Endothelial cell of umbilical vein (primary cell): ENCODE measurements around the gene LMTK2. TPM values are rescaled to one million over a fixed set of nuclear protein-coding genes. Genes with fewer than 3 reads are reported as not detected.

Experiments
- BruUV-seq: library from RNA; stranded (reverse); fragments of 400-500 nt; replicated peaks from 2 replicates; lab custom pipeline; 2021; lab: Mats Ljungman, UMichigan
- CTCF ChIA-PET: fragments of 300-600, 350-600 bp; sonication (Branson Sonifier 250); formaldehyde crosslinking; loops from one replicate; lab custom pipeline; 2021; ENCODE audit warnings: antibody characterized with exemption, inconsistent platforms; lab: Charles Lee
- POLR2A ChIA-PET: fragments of 300-600, 350-600 bp; sonication (Branson Sonifier 250); formaldehyde crosslinking; loops from one replicate; lab custom pipeline; 2021; ENCODE audit warnings: antibody characterized with exemption, inconsistent platforms; lab: Charles Lee
- DNase-seq: peaks from one replicate; pipeline ENCODE4 v3.0.0-alpha.2; 2011; ENCODE audit warnings: low read depth, low spot score
- FAIRE-seq: peaks from 2 replicates; lab custom pipeline; 2011; peaks lifted over from hg19 to GRCh38; lab: Jason Lieb, UNC
- H2AFZ ChIP-seq: 2 replicates; pipeline ENCODE4 v1.6.0; 2012; ENCODE audit warnings: low read depth, low read length, control low read depth, inconsistent platforms
- H3K27ac ChIP-seq: 2 replicates; pipeline ENCODE4 v1.5.1; 2011; ENCODE audit warnings: low read depth, mild to moderate bottlenecking, control low read depth, low read length, moderate library complexity; ENCODE audit not compliant: insufficient read depth
- H3K27me3 ChIP-seq, 2 experiments: 2 replicates each; pipeline versions ENCODE4 v1.6.0 to v1.6.1; 2011; ENCODE audit warnings: low read length in 2 of 2, mixed read lengths in 1 of 2; ENCODE audit not compliant: control insufficient read depth in 2 of 2, insufficient read depth in 2 of 2
- H3K36me3 ChIP-seq, 2 experiments: 2 replicates in 1 of 2; 3 replicates in 1 of 2; pipeline ENCODE4 v1.5.1; 2011; ENCODE audit warnings: low read length in 2 of 2, mild to moderate bottlenecking in 1 of 2, moderate library complexity in 1 of 2; ENCODE audit not compliant: control insufficient read depth in 2 of 2, insufficient read depth in 2 of 2; ENCODE audit errors: extremely low read depth in 1 of 2
- H3K4me1 ChIP-seq: 3 replicates; pipeline ENCODE4 v1.5.1; 2011; ENCODE audit warnings: mild to moderate bottlenecking, low read length; ENCODE audit not compliant: control insufficient read depth, insufficient read depth; ENCODE audit errors: extremely low read depth
- H3K4me2 ChIP-seq: 2 replicates; pipeline ENCODE4 v1.6.1; 2011; ENCODE audit warnings: low read length, control low read depth, mixed read lengths; ENCODE audit not compliant: insufficient read depth
- H3K4me3 ChIP-seq, 3 experiments: fragments of 200-600 bp in 1 of 3; sonication (generic), shearing (Covaris generic) in 1 of 3; replicated peaks in 1 of 3; 2 replicates each; pipeline ENCODE4 v1.5.1; 2011 to 2016; ENCODE audit warnings: control low read depth in 3 of 3, low read length in 3 of 3, mild to moderate bottlenecking in 2 of 3, inconsistent platforms in 1 of 3, low read depth in 1 of 3, moderate library complexity in 1 of 3; ENCODE audit not compliant: insufficient read depth in 1 of 3
- H3K79me2 ChIP-seq: 2 replicates; pipeline ENCODE4 v1.6.0; 2012; ENCODE audit warnings: low read length, inconsistent platforms; ENCODE audit not compliant: control insufficient read depth, insufficient read depth
- H3K9ac ChIP-seq: replicated peaks from 2 replicates; pipeline ENCODE3; 2011; ENCODE audit warnings: low read length, control low read depth; ENCODE audit not compliant: insufficient read depth; ENCODE audit errors: extremely low read depth
- H3K9me1 ChIP-seq: replicated peaks from 3 replicates; pipeline ENCODE4 v1.6.0; 2011; ENCODE audit warnings: mild to moderate bottlenecking, low read length; ENCODE audit not compliant: control insufficient read depth, insufficient read depth; ENCODE audit errors: extremely low read depth
- H3K9me3 ChIP-seq: replicated peaks from 2 replicates; pipeline ENCODE4 v1.5.1; 2012; ENCODE audit warnings: low read length, inconsistent platforms; ENCODE audit not compliant: control insufficient read depth, insufficient read depth
- H4K20me1 ChIP-seq: replicated peaks from 2 replicates; pipeline ENCODE3; 2011; ENCODE audit warnings: mild to moderate bottlenecking, low read length; ENCODE audit not compliant: control insufficient read depth, insufficient read depth; ENCODE audit errors: extremely low read depth
- EZH2 ChIP-seq: IDR thresholded peaks from 2 replicates; pipeline ENCODE4 v1.6.1; 2012; ENCODE audit warnings: borderline replicate concordance, low read depth, mild to moderate bottlenecking, moderate library complexity, low read length, inconsistent platforms; ENCODE audit not compliant: severe bottlenecking
- GATA2 ChIP-seq: IDR thresholded peaks from 2 replicates; pipeline ENCODE4 v1.7.0; 2011; ENCODE audit warnings: low read depth, mild to moderate bottlenecking, moderate library complexity, mixed read lengths, low read length; ENCODE audit not compliant: insufficient read length, insufficient read depth
- JUN ChIP-seq: IDR thresholded peaks from 2 replicates; pipeline ENCODE4 v1.6.1; 2011; ENCODE audit warnings: borderline replicate concordance, low read depth; ENCODE audit not compliant: insufficient read length, insufficient read depth
- MYC ChIP-seq: IDR thresholded peaks from one replicate; pipeline ENCODE4 v1.6.1; 2011; ENCODE audit warnings: mild to moderate bottlenecking, low read depth, low read length
- POLR2A ChIP-seq: IDR thresholded peaks from 2 replicates; pipeline ENCODE4 v1.6.1; 2012; ENCODE audit warnings: low read depth, mild to moderate bottlenecking, control low read depth, low read length
- POLR2AphosphoS5 ChIP-seq: IDR thresholded peaks from 2 replicates; pipeline ENCODE4 v1.6.1; 2012; ENCODE audit warnings: low read depth, mild to moderate bottlenecking, control low read depth, low read length, moderate library complexity; ENCODE audit not compliant: insufficient read depth
- dilution Hi-C: fragments of 300-500 bp; cut with MboI; formaldehyde crosslinking; loops from one replicate; pipeline ENCODE4 v1.15.0; 2019; ENCODE audit warnings: low sequenced_read_pairs; ENCODE audit not compliant: extremely low pct_ligation_motif_present
- intact Hi-C: fragments of 100-400 bp; cut with micrococcal nuclease; formaldehyde crosslinking; loops from one replicate; pipeline ENCODE4 v1.10.0; 2022
- polyA plus RNA-seq, 4 experiments: library from polyadenylated mRNA; depleted of rRNA in 3 of 4; stranded (reverse) in 3 of 4; unstranded in 1 of 4; fragments of >200 nt; gene quantifications; 2 replicates each; pipeline versions ENCODE4 v1.2.1 to v1.2.3, GENCODE V29; 2011 to 2012; ENCODE audit warnings: missing spikeins in 1 of 4
- total RNA-seq: library from RNA; stranded (reverse); gene quantifications from 2 replicates; pipeline ENCODE4 v1.2.3, GENCODE V29; 2021

LMTK2 gene
- total and polyA plus RNA-seq, 2 donors (not counting 3 experiments of a cell fraction or from before 2014, with no cell fraction given) = 5.9 to 13.8 TPM

DNA sequence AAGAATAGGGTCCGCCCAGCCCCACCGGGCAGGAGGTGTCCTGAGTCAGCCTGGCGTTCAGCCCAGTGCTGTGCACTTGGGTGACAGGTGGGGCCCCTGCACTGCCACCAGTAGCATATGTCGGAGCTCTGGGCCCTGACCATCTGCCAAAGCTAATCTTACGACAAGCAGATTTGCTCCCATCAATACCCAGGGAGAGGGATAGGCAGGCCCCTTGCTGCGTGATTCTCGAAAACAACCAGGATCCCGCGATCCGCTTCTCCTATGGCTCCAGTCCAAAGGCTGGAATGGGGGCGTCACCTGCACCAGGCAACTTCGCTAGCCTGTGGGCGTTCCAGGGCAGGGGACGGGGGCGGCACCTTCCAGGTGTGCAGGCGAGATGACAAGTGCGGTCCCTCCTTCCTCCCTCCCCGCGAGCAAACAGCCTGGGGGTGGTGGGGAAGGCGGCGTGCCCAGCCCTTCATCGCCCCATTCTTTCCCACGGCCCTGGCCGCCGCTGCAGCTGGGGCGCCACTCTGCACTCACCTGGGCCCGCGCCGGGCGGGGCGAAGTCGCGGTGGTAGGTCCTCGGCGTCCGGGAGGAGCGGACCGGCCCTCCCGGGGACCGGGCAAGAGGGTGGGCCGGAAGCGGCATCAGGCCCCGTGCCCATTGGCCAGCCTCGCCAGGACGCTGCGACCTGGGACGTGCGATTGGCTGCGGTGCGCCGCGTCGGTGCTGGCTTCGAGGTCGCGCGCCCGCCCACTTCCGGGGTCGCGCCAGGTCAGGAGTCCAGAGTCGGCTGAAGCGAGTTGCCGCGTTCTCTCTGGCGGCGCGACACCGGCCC, 145.2 kb downstream of the LMTK2 start, which contains the start of gene TECPR1:
Gene TECPR1 (minus strand): TSS at position 632 of the 824 bp plus-strand sequence. CDS start 6,086 bp downstream, outside the sequence.
- DNase-seq (peak; percentile 89), FAIRE-seq (peak; percentile 94)
- Histone ChIP-seq H2AFZ (peak within 1 kb of the TSS; percentile 72), H3K9me3 (no peaks in the 10 kb centered on the region), H3K27me3 (no peaks in the 10 kb centered on the region), H3K4me1 (peaks cover 43% of the 10 kb centered on the region), H3K79me2 (peaks cover 40% of the 10 kb centered on the region), H3K36me3 (no peaks in the 10 kb centered on the region), H3K9ac (peak within 1 kb of the TSS; percentile 81), H4K20me1 (no peaks in the 10 kb centered on the region), H3K4me2 (peak within 1 kb of the TSS; percentile 80), H3K9me1 (no peaks in the 10 kb centered on the region), H3K27ac (peak within 1 kb of the TSS; percentile 58), H3K4me3 (peak within 1 kb of the TSS; percentile 53 to 96 (median 65))
- POLR2A ChIA-PET = no interaction called here
- BruUV-seq = no TSS peak
- intact Hi-C loops = loop anchor here (1.0 to 2.0 kb wide), 3 partner anchors 14 to 149 kb away; partner anchors contain the start of gene BAIAP2L1
- dilution Hi-C loops = no loop called here
- CTCF ChIA-PET = interaction anchor here (1.5 to 3.2 kb wide), 3 partner anchors 15 to 17 kb away, joined by 4 to 12 read pairs (median 7); no protein-coding TSS in a partner anchor
- TF ChIP-seq EZH2 = no peak
- no peak for TF ChIP-seq MYC
- TF ChIP-seq POLR2A = no peak
- peak; percentile 81 for TF ChIP-seq POLR2AphosphoS5
- no peak for TF ChIP-seq GATA2
- no peak for TF ChIP-seq JUN
